Activated CD4-positive, alpha-beta T cell treated with anti-CD3 and anti-CD28 coated beads for 4 hours (primary cell): ENCODE results near the gene PTTG1IP.

Experiments used
- DNase-seq, 2 donors: peaks; one replicate each; pipeline ENCODE4 v3.0.0-alpha.2; 2020

PTTG1IP gene

DNA sequence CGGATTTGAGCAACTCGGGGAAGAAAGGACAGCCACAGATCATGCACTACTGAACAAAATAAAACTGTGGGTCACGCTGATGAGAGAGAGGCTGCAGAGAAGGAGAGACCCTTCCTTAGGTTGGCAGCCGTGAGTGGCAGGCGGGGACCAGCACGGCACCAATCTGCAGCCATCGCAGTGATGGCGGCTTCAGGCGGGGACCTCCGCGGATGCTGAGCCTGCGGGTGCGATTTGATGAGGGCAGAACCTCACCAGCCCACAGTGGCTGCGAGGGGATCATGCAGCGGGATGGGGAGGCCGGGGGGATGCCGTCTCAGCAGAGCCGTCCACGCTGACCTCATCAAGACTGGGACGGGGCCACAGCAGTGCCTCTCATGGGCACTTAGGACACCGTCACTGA, 35.4 kb upstream of the PTTG1IP start:
- no peak for DNase-seq

DNA sequence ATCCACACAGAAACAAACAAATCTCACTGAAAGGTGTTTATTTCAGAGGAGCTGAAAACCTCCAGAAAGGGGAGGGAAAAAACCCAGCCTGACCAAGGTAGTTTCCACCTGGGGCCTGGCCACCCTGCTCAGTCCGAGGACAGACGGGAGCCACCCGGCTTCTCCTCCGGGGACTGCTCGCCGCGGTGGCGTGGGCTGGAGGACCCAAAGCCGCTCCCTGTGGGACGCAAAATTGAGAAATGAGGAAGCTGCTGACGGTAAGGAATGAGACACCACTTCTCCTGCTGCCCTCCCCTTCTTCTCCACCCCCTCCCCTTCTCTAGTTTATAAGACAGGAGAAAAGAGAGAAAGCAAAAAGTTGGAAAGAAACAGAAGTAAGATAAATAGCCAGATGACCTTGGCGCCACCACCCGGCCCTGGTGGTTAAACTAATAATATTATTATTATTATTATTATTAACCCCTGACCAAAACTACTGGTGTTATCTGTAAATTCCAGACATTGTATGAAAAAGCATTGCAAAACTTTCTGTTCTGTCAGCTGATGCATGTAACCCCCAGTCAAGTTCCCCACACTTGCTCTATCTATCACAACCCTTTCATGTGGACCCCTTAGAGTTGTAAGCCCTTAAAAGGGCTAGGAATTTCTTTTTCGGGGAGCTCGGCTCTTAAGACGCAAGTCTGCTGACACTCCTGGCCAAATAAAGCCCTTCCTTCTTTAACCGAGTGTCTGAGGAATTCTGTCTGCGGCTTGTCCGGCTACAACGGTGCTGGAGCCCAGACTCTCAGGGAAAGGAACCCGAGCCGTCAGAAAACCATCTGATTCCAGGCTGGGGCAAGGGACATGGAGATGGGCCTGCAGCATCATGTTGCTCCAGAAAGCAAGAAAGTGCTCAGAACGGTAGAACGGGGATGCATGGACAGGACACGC, 34.7 kb upstream of the PTTG1IP start:
- DNase-seq: no peak

DNA sequence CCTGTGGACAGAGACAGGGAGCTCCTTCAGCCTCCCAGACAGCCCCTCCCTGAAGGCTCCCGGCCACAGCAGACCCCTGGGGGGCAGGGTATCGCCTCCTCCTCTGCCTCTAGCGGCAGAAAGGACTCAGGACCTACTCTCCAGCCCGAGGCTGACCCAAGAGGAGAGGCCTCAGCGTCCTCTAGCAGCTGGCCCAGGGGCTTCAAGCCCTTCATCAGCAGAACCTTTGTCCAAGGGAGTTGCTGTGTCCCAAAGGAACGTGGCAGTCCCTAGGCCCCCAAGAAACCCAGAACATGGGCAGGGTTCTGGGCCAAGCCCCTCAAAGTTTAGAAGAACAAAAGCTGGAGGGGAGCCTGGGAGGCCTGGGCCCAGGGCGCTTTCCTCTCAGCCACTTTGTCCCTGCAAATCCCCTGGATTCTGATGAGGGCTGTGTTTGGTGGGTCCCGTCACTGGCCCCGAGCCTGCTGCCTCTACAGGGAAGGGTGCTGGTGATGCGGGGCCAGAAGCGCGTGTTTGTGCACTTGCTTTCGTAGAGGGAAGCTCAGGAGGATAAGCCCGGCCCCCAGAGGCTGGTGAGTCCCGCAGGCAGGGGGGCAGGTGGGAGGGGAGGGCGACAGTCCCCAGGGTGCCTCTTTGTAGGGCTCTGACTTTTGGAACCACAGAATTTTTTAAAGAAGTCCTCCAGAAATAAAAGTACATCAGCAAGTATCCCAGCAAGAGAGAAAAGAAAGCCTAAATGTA, 33.9 kb upstream of the PTTG1IP start:
- no peak for DNase-seq

DNA sequence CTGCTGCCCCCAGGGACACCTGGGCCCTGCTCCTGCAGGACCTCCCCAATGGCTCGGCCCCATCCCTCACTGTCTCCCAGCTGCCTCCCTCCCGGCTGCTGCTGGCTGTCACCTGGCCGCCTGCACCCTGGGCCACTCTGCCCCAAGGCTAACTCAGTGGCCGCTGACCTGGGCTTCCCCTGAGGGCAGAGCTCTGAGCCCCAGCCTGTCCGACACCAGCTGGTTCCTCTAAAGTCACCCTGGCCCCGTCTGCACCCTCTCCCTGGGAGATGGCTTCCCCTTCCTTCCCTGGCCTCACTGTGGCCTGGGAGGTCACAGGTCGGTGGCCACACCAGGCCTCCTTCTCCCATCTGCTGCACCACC, 32.2 kb upstream of the PTTG1IP start:
- DNase-seq: no peak

- no peak for DNase-seq
These were observed 31.7 kb upstream of the PTTG1IP start for GRCh38 chr21:44905016-44905727.

DNA sequence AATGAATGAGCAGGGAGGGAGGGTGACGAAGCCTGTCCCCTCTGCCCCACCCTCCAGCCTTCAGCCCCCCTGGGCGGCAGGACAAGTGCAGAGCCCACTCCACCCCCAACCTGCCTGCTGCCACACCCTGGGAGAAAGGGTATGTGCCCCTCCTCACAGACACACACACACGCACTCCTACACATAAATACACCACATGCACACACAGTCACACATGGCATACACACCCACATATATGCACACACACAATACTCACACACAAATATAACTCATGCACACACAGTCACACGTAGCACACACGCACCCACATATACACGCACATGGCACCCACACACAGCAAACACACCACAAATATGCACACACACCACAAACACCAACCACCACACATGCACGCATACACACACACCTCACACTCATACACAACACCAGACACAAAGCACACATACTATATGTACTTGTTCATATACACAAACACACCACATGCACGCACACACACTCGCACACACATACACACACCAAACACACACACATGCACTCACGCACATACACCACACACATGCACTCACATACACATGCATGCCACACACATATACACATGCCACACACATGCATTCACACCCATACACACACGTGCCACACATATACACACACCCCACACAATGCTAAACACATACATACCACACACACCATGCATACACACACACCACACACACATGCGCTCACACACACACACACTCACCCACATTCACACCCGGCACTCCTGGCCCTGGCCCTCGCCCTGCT, 30.8 kb upstream of the PTTG1IP start:
- DNase-seq: no peak

DNA sequence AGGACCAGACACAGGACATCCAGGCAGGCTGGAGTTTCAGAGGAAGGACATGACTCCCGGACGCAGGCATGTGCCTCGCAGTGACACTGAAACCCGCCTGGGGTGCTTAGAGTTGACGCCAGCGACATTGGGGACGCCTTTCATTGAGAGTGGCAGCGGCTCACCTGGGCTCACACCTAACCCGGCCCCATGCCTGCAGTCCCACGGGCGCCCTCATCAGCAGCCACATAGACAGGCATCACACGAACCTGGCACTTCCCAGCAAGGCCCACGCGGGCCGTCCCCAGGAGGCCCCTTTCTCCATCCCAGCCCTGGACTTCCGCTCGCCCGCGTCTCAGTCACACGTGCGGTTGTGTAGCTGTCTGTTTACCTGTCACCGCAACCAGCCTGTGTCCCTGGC, 30.2 kb upstream of the PTTG1IP start:
- DNase-seq: no peak

GRCh38 chr21:44903050-44903685, 29.7 kb upstream of the PTTG1IP start:
- DNase-seq: no peak

- DNase-seq: no peak
These were observed 29.0 kb upstream of the PTTG1IP start for GRCh38 chr21:44902268-44903049.

DNA sequence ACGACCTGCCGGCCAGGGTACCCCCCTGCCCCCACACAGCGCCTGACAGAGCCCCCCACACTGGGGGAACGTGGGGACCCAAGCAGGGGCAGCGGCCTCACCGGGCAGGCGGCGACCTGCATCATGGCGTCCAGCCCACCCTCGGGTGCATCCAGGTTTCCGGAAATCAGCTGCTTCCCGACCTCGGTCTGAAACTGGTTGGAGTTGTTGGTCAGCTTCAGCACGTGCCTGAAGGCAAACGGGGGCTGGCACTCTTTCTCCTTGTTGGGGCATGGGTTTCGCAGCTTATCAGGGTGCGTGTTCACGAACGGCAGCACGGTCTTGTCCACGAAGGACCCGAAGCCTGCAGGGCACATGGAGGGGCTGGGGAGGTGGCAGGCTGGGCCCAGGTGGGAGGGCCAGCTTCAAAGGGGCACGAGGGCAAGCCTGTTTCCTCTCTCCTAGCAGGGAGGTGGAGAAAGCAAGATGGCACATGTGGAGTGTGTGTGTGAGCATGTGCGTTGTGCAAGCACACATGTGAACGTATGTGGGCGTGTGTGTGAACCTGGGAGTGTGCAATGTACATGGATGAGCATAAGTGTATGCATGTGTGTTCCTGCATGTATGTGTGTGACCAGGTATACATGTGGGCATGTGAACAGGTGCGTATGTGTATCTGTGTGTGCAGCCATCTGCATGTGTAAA, 28.0 kb upstream of the PTTG1IP start:
- no peak for DNase-seq

DNA sequence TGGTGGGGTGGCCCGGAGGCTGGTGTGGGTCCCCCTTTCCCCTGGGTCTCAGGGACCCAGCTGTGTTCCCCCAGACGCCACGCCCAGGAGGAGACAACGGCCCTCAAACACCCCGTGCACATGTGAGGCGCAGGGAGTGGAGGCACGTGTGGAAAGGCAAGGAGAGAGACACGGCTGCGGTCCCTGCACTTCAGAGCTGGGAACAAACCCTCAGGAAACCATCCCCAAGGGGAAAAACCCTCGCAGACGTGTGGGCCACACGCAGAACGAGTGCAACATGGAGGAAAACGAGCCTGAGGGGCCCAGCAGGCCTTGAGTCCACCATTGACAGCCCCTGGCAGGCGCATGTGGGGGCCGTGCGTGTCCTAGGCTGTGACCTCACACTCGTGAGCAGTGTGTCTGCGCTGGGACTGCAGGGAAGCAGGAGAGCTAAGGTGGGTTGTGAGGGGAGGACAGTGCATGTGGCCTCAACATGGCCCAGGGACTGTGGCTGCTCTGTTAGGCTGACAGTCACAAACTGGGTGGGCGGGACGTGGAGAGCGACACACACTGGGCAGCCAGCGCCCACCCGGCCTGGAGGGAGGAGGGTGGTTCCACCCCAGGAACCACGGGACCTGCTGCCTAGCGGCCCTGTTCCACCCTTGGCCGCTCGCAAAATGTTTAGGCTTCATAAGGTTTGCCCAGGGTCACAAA, 27.2 kb upstream of the PTTG1IP start:
- DNase-seq: no peak

DNA sequence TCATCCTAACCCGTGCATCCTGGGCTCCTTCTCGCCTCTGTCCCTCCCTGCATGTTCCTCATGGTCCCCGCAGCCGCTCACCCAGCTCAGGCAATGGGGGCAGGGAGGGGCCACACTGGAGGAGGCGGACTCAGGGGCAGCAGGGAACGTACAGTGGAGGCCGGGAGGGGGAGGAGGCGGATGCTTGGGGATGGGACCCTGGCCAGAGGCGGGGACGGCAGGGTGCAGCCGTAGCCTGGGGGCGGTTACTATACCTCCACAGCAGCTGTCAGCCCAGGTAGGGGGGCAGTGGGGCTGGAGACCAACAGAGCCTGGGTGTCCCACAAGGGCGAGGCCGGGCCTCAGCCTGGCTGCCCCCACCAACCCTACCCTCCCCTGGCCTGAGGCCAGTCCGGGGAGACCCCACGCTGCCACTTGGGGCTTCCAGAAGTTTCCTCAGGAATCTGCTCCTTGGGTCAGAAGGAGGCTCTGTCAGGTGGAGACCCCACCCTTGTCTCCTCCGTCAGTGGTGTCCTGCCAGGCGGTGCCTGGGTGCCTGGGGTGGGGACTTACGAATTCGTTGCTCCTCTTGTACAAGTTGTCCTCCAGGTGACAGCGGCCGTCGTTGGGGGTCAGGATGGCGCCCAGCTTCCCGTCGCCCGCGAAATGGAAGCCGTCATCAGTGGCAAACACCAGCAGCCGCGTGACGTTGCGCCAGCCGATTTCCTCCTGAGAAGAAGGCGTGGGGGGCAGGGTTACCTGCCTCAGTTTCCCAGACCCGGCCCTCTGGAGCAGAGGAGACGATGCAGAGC, 26.5 kb upstream of the PTTG1IP start:
- DNase-seq: no peak

DNA sequence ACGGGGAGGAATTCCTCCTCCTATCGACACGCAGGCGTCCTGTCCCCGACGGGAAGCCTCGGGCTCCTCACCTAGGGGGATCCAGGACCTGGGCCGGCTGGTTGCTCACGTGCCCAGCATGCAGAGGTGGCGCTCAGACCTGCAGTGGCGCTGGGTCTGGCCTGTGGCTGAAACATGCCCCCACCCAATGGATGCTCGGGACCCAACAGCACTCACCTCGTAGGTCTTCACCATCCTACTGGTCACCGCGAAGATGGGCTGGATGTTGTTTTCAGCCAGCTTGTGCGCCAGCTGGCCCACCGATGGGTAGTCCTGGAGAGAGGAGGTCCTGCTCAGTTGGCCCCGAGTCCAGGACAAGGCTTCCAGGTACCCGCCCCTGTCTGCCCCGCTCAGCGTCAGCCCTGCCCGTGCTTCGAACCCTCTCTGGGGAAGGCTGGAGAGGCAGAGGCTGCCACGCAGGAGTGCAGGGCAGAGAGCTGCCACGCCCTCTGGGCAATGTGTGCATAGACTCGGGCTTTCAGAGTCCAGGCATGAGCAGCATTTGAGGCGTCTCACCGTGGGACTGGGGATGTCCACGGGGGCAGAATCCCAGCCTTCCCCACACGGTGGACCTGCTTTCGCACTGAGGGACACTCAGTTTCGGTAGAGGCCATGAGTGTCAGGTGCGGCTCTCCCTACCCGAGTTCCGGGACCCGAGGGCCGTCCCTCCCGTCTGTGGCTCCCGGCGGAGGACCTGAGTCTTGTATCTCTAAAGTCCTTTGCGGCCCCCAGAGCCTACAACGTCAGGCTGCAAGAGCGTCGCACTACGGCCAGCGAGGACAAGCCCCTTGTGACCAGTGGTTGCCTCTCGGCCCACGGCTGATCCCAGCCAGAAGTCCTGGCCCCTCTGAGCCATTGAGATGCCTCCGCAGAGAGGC, 25.6 kb upstream of the PTTG1IP start:
- DNase-seq: no peak

DNA sequence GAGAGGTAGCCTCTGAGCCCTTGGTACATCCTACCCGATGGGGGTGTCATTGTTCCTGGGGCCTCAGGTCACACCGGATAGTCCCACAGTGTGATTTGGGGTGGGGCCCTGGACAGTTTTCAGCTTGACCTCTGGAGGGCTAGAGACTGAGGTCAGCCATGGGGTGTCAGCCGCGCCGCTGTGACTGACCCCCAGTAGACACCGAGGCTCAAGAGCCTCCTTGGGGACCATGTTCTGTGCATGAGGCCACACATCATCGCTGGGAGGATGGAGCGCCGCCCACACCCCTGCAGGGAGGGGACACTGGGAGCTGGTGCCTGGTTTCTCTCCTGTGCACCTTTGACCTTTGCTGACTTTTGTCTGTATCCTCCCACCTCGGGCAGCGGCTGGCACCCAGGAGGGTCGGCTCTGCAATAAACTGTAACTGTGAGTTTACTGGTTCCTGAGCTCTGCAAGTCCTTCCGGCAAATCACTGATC, 24.6 kb upstream of the PTTG1IP start:
- no peak for DNase-seq

- no peak for DNase-seq
These were observed 24.0 kb upstream of the PTTG1IP start for GRCh38 chr21:44897326-44898010.

DNA sequence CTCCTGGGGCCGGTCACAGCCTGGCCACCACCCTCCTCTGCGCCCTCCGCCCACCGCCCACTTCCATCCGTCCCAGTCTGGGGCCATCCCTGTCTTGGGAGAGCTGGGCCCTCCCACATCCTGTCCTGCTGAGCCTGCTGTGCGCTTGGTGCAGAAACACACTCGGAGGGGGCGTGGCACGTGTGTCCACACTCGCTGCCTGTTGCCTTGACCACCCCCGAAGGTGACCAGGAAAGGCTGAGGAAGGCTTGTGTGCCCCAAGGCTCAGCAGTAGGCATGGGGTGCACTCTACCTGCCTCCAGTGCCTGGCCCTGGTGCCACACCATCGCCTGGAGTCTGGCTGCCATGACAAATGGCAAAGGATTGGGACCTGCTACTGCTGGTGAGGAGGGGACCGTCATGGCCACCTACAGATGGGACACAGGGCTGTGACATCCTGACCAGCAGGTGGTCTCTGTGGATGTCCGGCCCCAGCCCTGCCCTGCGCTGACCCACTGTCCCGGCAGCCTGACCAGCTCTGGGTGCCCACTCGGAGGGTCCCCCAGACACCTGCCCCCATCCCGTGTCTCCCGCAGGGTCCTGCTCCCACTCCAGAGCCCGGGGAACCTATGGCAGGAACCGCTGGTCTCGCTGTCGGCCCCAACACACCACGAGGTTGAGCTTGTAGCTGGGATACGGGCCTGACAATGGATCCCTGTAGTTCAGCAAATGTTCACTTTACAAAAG, 23.2 kb upstream of the PTTG1IP start:
- no peak for DNase-seq

GRCh38 chr21:44895859-44896258, 22.4 kb upstream of the PTTG1IP start:
- no peak for DNase-seq
